Nephron progenitor cell (in vitro differentiated cells): ENCODE results near the gene HDAC6.

Source experiments
- DNase-seq: peaks from one replicate; pipeline ENCODE4 v3.0.0; 2021
- H3K27ac Mint-ChIP-seq: 2 replicates; pipeline ENCODE4 v1.8.0; 2021; ENCODE audit warnings: mild to moderate bottlenecking, moderate library complexity, mixed read lengths
- H3K27me3 Mint-ChIP-seq: 2 replicates; pipeline ENCODE4 v1.8.0; 2021; ENCODE audit warnings: mild to moderate bottlenecking, low read depth, mixed read lengths; ENCODE audit not compliant: poor library complexity
- H3K36me3 Mint-ChIP-seq: 2 replicates; pipeline ENCODE4 v1.8.0; 2021; ENCODE audit warnings: low read depth, mixed read lengths
- H3K4me1 Mint-ChIP-seq: 2 replicates; pipeline ENCODE4 v1.8.0; 2021; ENCODE audit warnings: mixed read lengths
- H3K4me3 Mint-ChIP-seq: 2 replicates; pipeline ENCODE4 v1.8.0; 2021; ENCODE audit warnings: mild to moderate bottlenecking, moderate library complexity, mixed read lengths
- H3K9me3 Mint-ChIP-seq: 2 replicates; pipeline ENCODE4 v1.8.0; 2021; ENCODE audit warnings: mild to moderate bottlenecking, moderate library complexity, mixed read lengths
- TF ChIP-seq, protein P1 (sequence below): fragments of 200-600 bp; sonication (generic); IDR thresholded peaks from 2 replicates; pipeline ENCODE4 v1.5.0; 2021; ENCODE audit warnings: antibody characterized with exemption

The HDAC6 gene

DNA sequence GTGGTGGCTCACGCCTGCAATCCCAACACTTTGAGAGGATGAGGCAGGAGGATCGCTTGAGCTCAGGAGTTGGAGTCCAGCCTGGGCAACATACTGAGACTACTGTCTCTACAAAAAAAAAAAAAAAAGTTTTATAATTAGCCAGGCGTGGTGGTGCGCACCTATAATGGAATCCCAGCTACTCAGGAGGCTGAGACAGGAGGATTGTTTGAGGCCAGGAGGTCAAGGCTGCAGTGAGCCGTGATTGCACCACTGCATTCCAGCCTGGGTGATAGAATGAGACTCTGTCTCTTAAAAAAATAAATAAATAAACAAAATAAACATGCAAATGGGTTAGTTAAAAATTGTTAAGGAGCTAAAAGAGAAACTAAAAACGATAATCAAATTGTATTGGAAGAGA is 32.6 kb upstream of the HDAC6 start:
- TF ChIP-seq, protein P1, sequence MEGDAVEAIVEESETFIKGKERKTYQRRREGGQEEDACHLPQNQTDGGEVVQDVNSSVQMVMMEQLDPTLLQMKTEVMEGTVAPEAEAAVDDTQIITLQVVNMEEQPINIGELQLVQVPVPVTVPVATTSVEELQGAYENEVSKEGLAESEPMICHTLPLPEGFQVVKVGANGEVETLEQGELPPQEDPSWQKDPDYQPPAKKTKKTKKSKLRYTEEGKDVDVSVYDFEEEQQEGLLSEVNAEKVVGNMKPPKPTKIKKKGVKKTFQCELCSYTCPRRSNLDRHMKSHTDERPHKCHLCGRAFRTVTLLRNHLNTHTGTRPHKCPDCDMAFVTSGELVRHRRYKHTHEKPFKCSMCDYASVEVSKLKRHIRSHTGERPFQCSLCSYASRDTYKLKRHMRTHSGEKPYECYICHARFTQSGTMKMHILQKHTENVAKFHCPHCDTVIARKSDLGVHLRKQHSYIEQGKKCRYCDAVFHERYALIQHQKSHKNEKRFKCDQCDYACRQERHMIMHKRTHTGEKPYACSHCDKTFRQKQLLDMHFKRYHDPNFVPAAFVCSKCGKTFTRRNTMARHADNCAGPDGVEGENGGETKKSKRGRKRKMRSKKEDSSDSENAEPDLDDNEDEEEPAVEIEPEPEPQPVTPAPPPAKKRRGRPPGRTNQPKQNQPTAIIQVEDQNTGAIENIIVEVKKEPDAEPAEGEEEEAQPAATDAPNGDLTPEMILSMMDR: no peak
- DNase-seq: no peak
- no peaks in the 10 kb centered on the region for H3K36me3 Mint-ChIP-seq
- H3K27me3 Mint-ChIP-seq: peaks cover 9% of the 10 kb centered on the region
- no peak overlapping the region for H3K4me3 Mint-ChIP-seq
- no peaks in the 10 kb centered on the region for H3K4me1 Mint-ChIP-seq
- peaks cover 52% of the 10 kb centered on the region for H3K9me3 Mint-ChIP-seq
- H3K27ac Mint-ChIP-seq: no peak overlapping the region

DNA sequence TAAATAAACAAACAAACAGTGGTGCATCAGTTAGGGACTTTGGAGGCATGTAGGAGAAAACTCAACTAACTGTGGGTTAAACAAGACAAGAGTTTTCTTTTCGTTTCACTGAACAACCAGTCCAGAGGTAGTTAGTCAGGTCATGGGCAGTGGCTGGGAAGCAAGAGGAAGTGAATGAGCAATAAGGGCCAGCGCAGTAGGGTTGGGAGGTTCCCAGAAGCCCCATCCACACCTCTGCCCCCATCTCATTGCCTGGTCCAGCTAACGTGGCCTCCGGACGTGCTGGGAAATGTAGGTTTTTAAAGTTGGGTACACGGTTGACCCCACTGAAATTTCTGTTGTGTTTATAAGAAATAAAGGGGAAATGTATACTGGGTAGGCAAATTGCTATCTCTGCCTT is 31.6 kb upstream of the HDAC6 start:
- TF ChIP-seq, protein P1: no peak
- H3K4me3 Mint-ChIP-seq: no peak overlapping the region
- no peak for DNase-seq
- H3K4me1 Mint-ChIP-seq: no peaks in the 10 kb centered on the region
- H3K27me3 Mint-ChIP-seq: peaks cover 9% of the 10 kb centered on the region
- H3K9me3 Mint-ChIP-seq: peaks cover 60% of the 10 kb centered on the region
- no peak overlapping the region for H3K27ac Mint-ChIP-seq
- H3K36me3 Mint-ChIP-seq: no peaks in the 10 kb centered on the region

DNA sequence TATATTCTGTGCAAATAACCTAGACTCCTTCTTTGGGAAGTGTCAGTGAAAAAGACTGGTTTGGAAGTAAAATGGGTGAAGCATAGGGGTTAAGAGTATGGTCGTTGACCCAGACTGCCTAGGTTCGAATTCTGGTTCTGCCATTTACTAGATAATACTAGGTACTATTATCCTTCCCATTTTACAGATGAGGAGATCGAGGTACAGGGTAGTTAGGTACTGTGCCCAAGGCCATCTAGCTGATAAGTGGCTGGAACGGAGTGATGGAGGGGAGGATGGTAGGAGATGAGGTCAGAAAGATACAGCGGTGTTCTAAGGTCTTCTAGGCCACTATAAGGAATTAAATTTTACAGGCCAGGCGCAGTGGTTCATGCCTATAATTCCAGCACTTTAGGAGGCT is 29.3 kb upstream of the HDAC6 start:
- TF ChIP-seq, protein P1: no peak
- Mint-ChIP-seq H3K4me3 (no peak overlapping the region), H3K27ac (no peak overlapping the region), H3K9me3 (peaks cover 66% of the 10 kb centered on the region), H3K36me3 (no peaks in the 10 kb centered on the region), H3K27me3 (peaks cover 10% of the 10 kb centered on the region), H3K4me1 (no peaks in the 10 kb centered on the region)
- no peak for DNase-seq

DNA sequence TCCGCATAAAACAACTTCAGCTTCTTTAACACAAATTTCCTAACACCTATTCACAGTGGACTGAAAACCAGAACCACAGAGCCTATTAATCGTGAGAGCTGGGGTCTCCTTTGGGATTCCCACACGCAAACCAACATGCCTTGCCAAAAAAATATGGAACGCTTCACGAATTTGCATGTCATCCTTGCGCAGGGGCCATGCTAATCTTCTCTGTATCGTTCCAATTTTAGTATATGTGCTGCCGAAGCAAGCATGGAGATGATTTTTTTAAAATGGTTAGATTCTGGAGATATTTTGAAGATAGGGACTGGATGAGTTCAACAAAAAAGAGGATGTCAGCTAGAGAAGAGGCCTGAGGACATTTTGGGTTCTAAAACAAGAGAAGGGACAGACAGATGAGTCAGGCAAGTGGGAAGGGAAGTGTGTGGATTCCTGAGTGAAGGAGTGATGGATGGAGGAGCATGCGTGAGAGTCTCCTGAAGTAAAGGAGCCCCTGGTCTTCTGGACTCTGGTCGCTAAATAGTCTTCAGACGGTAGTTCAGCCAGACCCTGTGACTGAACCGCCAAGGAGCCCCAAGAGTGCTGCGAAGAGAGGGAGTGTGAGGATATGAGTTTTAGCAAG is 24.9 kb upstream of the HDAC6 start:
- no peak overlapping the region for H3K27ac Mint-ChIP-seq
- H3K36me3 Mint-ChIP-seq: no peaks in the 10 kb centered on the region
- H3K27me3 Mint-ChIP-seq: peaks cover 5% of the 10 kb centered on the region
- H3K9me3 Mint-ChIP-seq: peaks cover 68% of the 10 kb centered on the region
- DNase-seq: no peak
- H3K4me3 Mint-ChIP-seq: no peak overlapping the region
- TF ChIP-seq, protein P1: no peak
- H3K4me1 Mint-ChIP-seq: no peaks in the 10 kb centered on the region

DNA sequence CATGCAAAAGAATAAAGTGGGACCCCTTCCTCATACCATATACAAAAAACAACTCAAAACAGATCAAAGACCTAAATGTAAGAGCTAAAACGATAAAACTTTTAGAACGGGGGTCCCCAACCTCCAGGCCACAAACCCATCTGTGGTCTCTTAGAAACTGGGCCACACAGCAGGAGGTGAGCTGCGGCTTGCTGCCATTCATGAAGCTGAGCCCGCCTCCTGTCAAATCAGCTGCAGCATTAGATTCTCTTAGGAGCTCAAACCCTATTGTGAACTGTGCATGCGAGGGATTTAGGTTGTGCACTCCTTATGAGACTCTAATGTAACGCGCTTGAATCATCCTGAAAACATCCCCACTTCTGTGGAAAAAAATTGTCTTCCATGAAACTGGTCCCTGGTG is 22.5 kb upstream of the HDAC6 start:
- H3K4me3 Mint-ChIP-seq: no peak overlapping the region
- no peak overlapping the region for H3K27ac Mint-ChIP-seq
- DNase-seq: no peak
- H3K36me3 Mint-ChIP-seq: no peaks in the 10 kb centered on the region
- H3K27me3 Mint-ChIP-seq: peaks cover 9% of the 10 kb centered on the region
- TF ChIP-seq, protein P1: no peak
- no peaks in the 10 kb centered on the region for H3K4me1 Mint-ChIP-seq
- H3K9me3 Mint-ChIP-seq: peaks cover 58% of the 10 kb centered on the region

DNA sequence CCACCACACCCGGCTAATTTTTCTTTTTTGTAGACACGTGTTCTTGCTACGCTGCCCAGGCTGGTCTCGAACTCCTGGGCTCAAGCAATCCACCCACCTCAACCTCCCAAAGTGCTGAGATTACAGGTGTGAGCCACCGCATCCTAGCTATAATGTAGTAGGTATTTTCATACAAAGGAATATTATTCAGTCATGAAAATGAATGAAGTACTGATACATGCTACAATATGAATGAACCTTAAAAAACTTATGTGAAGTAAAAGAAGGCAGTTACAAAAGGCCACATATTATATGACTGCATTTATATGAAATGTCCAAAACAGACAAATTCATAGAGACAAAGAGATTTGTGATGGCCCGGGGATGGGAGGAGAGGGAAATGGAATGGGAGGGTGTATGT is 20.2 kb upstream of the HDAC6 start:
- TF ChIP-seq, protein P1: no peak
- DNase-seq: no peak
- Mint-ChIP-seq H3K9me3 (peaks cover 53% of the 10 kb centered on the region), H3K4me3 (no peak overlapping the region), H3K36me3 (no peaks in the 10 kb centered on the region), H3K27ac (no peak overlapping the region), H3K4me1 (no peaks in the 10 kb centered on the region), H3K27me3 (peaks cover 11% of the 10 kb centered on the region)
